OCI-LY7 (cell line): ENCODE results near the gene CFDP1. TPM values are rescaled to one million over a fixed set of nuclear protein-coding genes. Genes with fewer than 3 reads are reported as not detected.

Source experiments
- BruUV-seq: library from RNA; stranded (reverse); fragments of 400-500 nt; replicated peaks from 2 replicates; lab custom pipeline; 2021; lab: Mats Ljungman, UMichigan
- CTCF ChIA-PET: fragments of 300-600 bp; sonication (Branson Sonifier 250); formaldehyde crosslinking; loops from one replicate; lab custom pipeline; 2022; ENCODE audit warnings: antibody characterized with exemption; ENCODE audit not compliant: unreplicated experiment; lab: Charles Lee
- POLR2A ChIA-PET: fragments of 300-600 bp; sonication (Branson Sonifier 250); formaldehyde crosslinking; loops from one replicate; lab custom pipeline; 2022; ENCODE audit warnings: antibody characterized with exemption; lab: Charles Lee
- DNase-seq: peaks from one replicate; pipeline ENCODE4 v3.0.0-alpha.2; 2015; ENCODE audit warnings: low spot score
- H2AFZ ChIP-seq: fragments of 200-600 bp; sonication (generic), shearing (Covaris generic); 2 replicates; pipeline ENCODE4 v1.6.1; 2014; ENCODE audit warnings: mild to moderate bottlenecking, antibody characterized with exemption, low read length, moderate library complexity
- H3K27ac ChIP-seq: fragments of 200-600 bp; sonication (generic); 2 replicates; pipeline ENCODE4 v1.5.1; 2014; ENCODE audit warnings: mixed run types, low read depth, mild to moderate bottlenecking, moderate library complexity, low read length, inconsistent platforms; ENCODE audit not compliant: poor library complexity, severe bottlenecking
- H3K36me3 ChIP-seq: fragments of 200-600 bp; sonication (generic); 2 replicates; pipeline ENCODE4 v1.6.1; 2014; ENCODE audit warnings: mild to moderate bottlenecking, antibody characterized with exemption, low read length, moderate library complexity, mixed read lengths; ENCODE audit not compliant: insufficient read depth
- H3K4me1 ChIP-seq: fragments of 200-600 bp; sonication (generic); 2 replicates; pipeline ENCODE4 v1.5.1; 2014; ENCODE audit warnings: mild to moderate bottlenecking, low read length; ENCODE audit not compliant: insufficient read depth, poor library complexity, severe bottlenecking
- H3K4me2 ChIP-seq: fragments of 200-600 bp; sonication (generic); 2 replicates; pipeline ENCODE4 v1.6.1; 2014; ENCODE audit warnings: mild to moderate bottlenecking, low read length
- H3K4me3 ChIP-seq: fragments of 200-600 bp; sonication (generic); 2 replicates; pipeline ENCODE4 v1.5.1; 2014; ENCODE audit warnings: mild to moderate bottlenecking, low read depth, low read length; ENCODE audit not compliant: poor library complexity, severe bottlenecking
- H3K79me2 ChIP-seq: fragments of 200-600 bp; sonication (generic); 2 replicates; pipeline ENCODE4 v1.6.1; 2016; ENCODE audit warnings: low read depth, mild to moderate bottlenecking, low read length, moderate library complexity, mixed read lengths; ENCODE audit not compliant: insufficient read depth
- H3K9me2 ChIP-seq: fragments of 200-600 bp; sonication (generic); 2 replicates; pipeline ENCODE4 v1.6.1; 2016; ENCODE audit warnings: mild to moderate bottlenecking, low read length, mixed read lengths; ENCODE audit not compliant: insufficient read depth
- H3K9me3 ChIP-seq: fragments of 200-600 bp; sonication (generic); 2 replicates; pipeline ENCODE4 v1.6.1; 2014; ENCODE audit warnings: mild to moderate bottlenecking, mixed run types, low read length, mixed read lengths
- H4K20me1 ChIP-seq: fragments of 200-600 bp; sonication (generic); 2 replicates; pipeline ENCODE4 v1.6.1; 2014; ENCODE audit warnings: mild to moderate bottlenecking, antibody characterized with exemption, low read length, moderate library complexity, mixed read lengths; ENCODE audit not compliant: insufficient read depth
- CTCF ChIP-seq: fragments of 200-600 bp; sonication (generic); conservative IDR thresholded peaks from 2 replicates; pipeline ENCODE4 v1.5.1; 2014; ENCODE audit warnings: mild to moderate bottlenecking, antibody characterized with exemption, low read length, moderate library complexity, mixed read lengths
- EZH2phosphoT487 ChIP-seq: fragments of 200-600 bp; sonication (generic); IDR thresholded peaks from 2 replicates; pipeline ENCODE4 v1.6.1; 2018; ENCODE audit warnings: low read depth, borderline replicate concordance, mild to moderate bottlenecking, mixed run types, antibody characterized with exemption, low read length, moderate library complexity, mixed read lengths
- intact Hi-C: fragments of 100-400 bp; cut with micrococcal nuclease; formaldehyde crosslinking; loops from one replicate; pipeline ENCODE4 v1.10.0; 2022; ENCODE audit not compliant: unreplicated experiment
- total RNA-seq, 2 experiments: library from RNA; depleted of rRNA in 1 of 2; stranded (reverse); fragments of >200 nt in 1 of 2; shearing (Covaris generic) in 1 of 2; gene quantifications; 2 replicates each; pipeline ENCODE4 v1.2.3, GENCODE V29; 2014 to 2022

CFDP1 gene
- total RNA-seq, 2 experiments from 2014 or later: 30.0 to 57.6 TPM

DNA sequence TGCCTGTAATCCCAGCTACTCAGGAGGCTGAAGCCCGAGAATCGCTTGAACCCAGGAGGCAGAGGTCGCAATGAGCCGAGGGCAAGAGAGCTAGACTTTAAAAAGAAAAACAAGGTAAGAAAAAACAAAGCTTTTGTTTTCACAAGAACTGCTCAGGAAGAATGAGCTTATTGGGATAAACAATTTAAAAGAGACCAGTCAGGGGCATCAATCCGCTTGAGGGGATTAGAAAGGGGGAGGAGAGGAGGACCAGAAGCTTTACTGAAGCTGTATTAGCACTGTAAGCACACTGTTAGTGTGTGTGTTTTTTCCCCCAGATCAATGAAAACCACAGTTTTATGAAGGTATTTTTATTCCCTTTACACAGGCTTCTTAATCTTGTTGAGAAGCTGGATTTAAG lies 22.4 kb upstream of the CFDP1 start:
- Histone ChIP-seq H4K20me1 (peaks cover 3% of the 10 kb centered on the region; the same call in 1 of the 2 replicates), H3K4me1 (no peaks in the 10 kb centered on the region), H3K9me2 (no peaks in the 10 kb centered on the region), H3K36me3 (peaks cover 15% of the 10 kb centered on the region), H2AFZ (no peak overlapping the region), H3K9me3 (no peaks in the 10 kb centered on the region), H3K27ac (no peak overlapping the region), H3K4me2 (no peak overlapping the region), H3K4me3 (no peak overlapping the region), H3K79me2 (peaks cover 13% of the 10 kb centered on the region)
- no TSS peak for BruUV-seq
- TF ChIP-seq CTCF (no peak), EZH2phosphoT487 (no peak)
- intact Hi-C loops: no loop called here
- no peak for DNase-seq
- CTCF ChIA-PET: no interaction called here
- POLR2A ChIA-PET: interaction anchor here (0.6 to 2.6 kb wide), 4 partner anchors 11 to 308 kb away, joined by 3 to 8 read pairs (median 4); partner anchors contain the start of gene CFDP1

GRCh38 chr16:75452464-75453190 lies 19.3 kb upstream of the CFDP1 start:
- no peaks in the 10 kb centered on the region for H3K9me2 ChIP-seq
- H3K4me3 ChIP-seq: no peak overlapping the region
- intact Hi-C loops: no loop called here
- POLR2A ChIA-PET: no interaction called here
- H3K4me1 ChIP-seq: no peaks in the 10 kb centered on the region
- no peaks in the 10 kb centered on the region for H3K9me3 ChIP-seq
- H3K79me2 ChIP-seq: 0 out of 2 replicates have a peak, but pooled peaks cover 8% of the 10 kb centered on the region
- no peak for DNase-seq
- peaks cover 18% of the 10 kb centered on the region for H3K36me3 ChIP-seq
- no TSS peak for BruUV-seq
- CTCF ChIA-PET: no interaction called here
- no peak overlapping the region for H2AFZ ChIP-seq
- H3K27ac ChIP-seq: no peak overlapping the region
- TF ChIP-seq CTCF (no peak), EZH2phosphoT487 (no peak)
- no peaks in the 10 kb centered on the region for H4K20me1 ChIP-seq
- no peak overlapping the region for H3K4me2 ChIP-seq

DNA sequence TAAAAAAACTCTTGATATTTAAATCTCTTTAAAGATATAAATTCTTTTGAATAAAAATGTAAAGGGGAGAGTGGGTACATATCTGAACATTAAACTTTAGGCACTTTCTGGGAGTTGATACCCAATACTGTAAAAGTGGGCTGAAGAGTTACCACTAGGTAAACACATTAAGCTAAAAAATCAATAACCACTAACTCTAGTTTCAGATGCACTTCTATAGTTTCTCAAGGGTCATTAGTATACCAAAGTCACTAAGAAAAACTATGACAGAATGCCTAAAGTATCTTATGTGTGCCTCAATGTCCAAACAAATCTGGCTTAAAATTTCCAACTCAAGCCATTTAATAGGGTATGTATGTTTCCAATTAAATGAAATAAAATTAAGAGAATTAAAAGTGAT lies 13.1 kb upstream of the CFDP1 start:
- H3K27ac ChIP-seq: no peak overlapping the region
- no peaks in the 10 kb centered on the region for H4K20me1 ChIP-seq
- no peaks in the 10 kb centered on the region for H3K9me3 ChIP-seq
- no TSS peak for BruUV-seq
- ChIA-PET CTCF (no interaction called here), POLR2A (interaction anchor here (0.7 to 1.4 kb wide), 4 partner anchors 12 to 166 kb away, joined by 3 to 7 read pairs (median 3); partner anchors contain the start of gene CFDP1)
- no peak overlapping the region for H2AFZ ChIP-seq
- no peak overlapping the region for H3K4me2 ChIP-seq
- no peak for DNase-seq
- H3K36me3 ChIP-seq: peaks cover 19% of the 10 kb centered on the region
- intact Hi-C loops: no loop called here
- H3K4me1 ChIP-seq: no peaks in the 10 kb centered on the region
- no peaks in the 10 kb centered on the region for H3K79me2 ChIP-seq
- no peak overlapping the region for H3K4me3 ChIP-seq
- no peak for TF ChIP-seq CTCF
- no peak for TF ChIP-seq EZH2phosphoT487
- H3K9me2 ChIP-seq: no peaks in the 10 kb centered on the region
